HCT116 (cell line): ENCODE measurements around the gene RAP1GAP2. TPM values are rescaled to one million over a fixed set of nuclear protein-coding genes. Genes with fewer than 3 reads are reported as not detected.

ENCODE experiments used
- ATAC-seq: fragments of 200-7000 bp; cut with Tn5 transposase; 2 replicates; pipeline ENCODE4 v1.9.1; 2020; ENCODE audit warnings: mild to moderate bottlenecking, moderate library complexity
- BruUV-seq: library from RNA; stranded (reverse); fragments of 400-500 nt; replicated peaks from 2 replicates; lab custom pipeline; 2021; lab: Mats Ljungman, UMichigan
- CTCF ChIA-PET: fragments of 300-600 bp; sonication (Branson Sonifier 250); formaldehyde crosslinking; loops from one replicate; lab custom pipeline; 2021; ENCODE audit warnings: antibody characterized with exemption; lab: Charles Lee
- POLR2A ChIA-PET: fragments of 300-600, 350-600 bp; sonication (Branson Sonifier 250); formaldehyde crosslinking; loops from one replicate; lab custom pipeline; 2021; ENCODE audit warnings: antibody characterized with exemption; lab: Charles Lee
- RAD21 ChIA-PET, 2 experiments: fragments of 300-600 bp; sonication (Branson Sonifier 250); formaldehyde crosslinking; loops; one replicate each; lab custom pipeline; 2023; ENCODE audit warnings: low total read pairs in 2 of 2; ENCODE audit not compliant: uncharacterized antibody in 2 of 2, unreplicated experiment in 2 of 2, low non-redundant PET in 1 of 2; lab: Charles Lee
- DNase-seq: peaks from one replicate; pipeline ENCODE4 v3.0.0-alpha.2; 2010; ENCODE audit warnings: low read depth, low spot score
- H2AFZ ChIP-seq: fragments of 200-600 bp; shearing (Covaris generic), sonication (generic); 2 replicates; pipeline ENCODE4 v1.6.1; 2017; ENCODE audit warnings: low read depth, mixed run types, mixed read lengths, antibody characterized with exemption, low read length; ENCODE audit not compliant: poor library complexity, severe bottlenecking
- H3K27ac ChIP-seq: 2 replicates; pipeline ENCODE4 v1.5.1; 2012; ENCODE audit warnings: low read depth, low read length
- H3K27me3 ChIP-seq: fragments of 200-600 bp; sonication (generic); 2 replicates; pipeline ENCODE4 v1.6.1; 2016; ENCODE audit warnings: mixed run types, low read length, mixed read lengths; ENCODE audit not compliant: insufficient read depth
- H3K36me3 ChIP-seq, 2 experiments: fragments of 200-500 bp in 1 of 2; fragments of 200-600 bp in 1 of 2; sonication (Bioruptor generic) in 1 of 2; sonication (generic) in 1 of 2; 2 replicates each; pipeline versions ENCODE4 v1.5.1 to v1.6.1; 2014 to 2016; ENCODE audit warnings: low read length in 2 of 2, inconsistent platforms in 1 of 2, mixed read lengths in 1 of 2, mixed run types in 1 of 2; ENCODE audit not compliant: insufficient read depth in 2 of 2, control insufficient read depth in 1 of 2
- H3K4me1 ChIP-seq, 2 experiments: fragments of 200-600 bp in 1 of 2; sonication (generic) in 1 of 2; 2 replicates each; pipeline versions ENCODE4 v1.5.1 to v1.6.1; 2012 to 2017; ENCODE audit warnings: low read length in 2 of 2, inconsistent platforms in 1 of 2, mild to moderate bottlenecking in 1 of 2, mixed read lengths in 1 of 2, mixed run types in 1 of 2, moderate library complexity in 1 of 2; ENCODE audit not compliant: insufficient read depth in 2 of 2, control insufficient read depth in 1 of 2
- H3K4me2 ChIP-seq: fragments of 200-600 bp; sonication (generic); 2 replicates; pipeline ENCODE4 v1.6.1; 2017; ENCODE audit warnings: mixed run types, low read length, mixed read lengths
- H3K4me3 ChIP-seq, 2 experiments: fragments of 200-600 bp in 1 of 2; sonication (generic) in 1 of 2; replicated peaks in 1 of 2; 2 replicates each; pipeline ENCODE4 v1.5.1; 2011 to 2016; ENCODE audit warnings: low read length in 2 of 2, control low read depth in 1 of 2, low read depth in 1 of 2, mild to moderate bottlenecking in 1 of 2, mixed read lengths in 1 of 2, mixed run types in 1 of 2
- H3K79me2 ChIP-seq: fragments of 200-600 bp; sonication (generic); 2 replicates; pipeline ENCODE4 v1.6.1; 2017; ENCODE audit warnings: mild to moderate bottlenecking, mixed run types, low read length, moderate library complexity, mixed read lengths; ENCODE audit not compliant: insufficient read depth
- H3K9ac ChIP-seq: fragments of 200-600 bp; sonication (generic); 2 replicates; pipeline ENCODE4 v1.6.1; 2016; ENCODE audit warnings: low read length, mixed read lengths
- H3K9me2 ChIP-seq: fragments of 200-600 bp; sonication (generic), shearing (Covaris generic); 2 replicates; pipeline ENCODE4 v1.6.1; 2017; ENCODE audit warnings: mixed run types, mild to moderate bottlenecking, moderate library complexity; ENCODE audit not compliant: insufficient read depth
- H3K9me3 ChIP-seq, 2 experiments: fragments of 200-500 bp in 1 of 2; fragments of 200-600 bp in 1 of 2; sonication (Bioruptor generic) in 1 of 2; sonication (generic) in 1 of 2; 2 replicates each; pipeline ENCODE4 v1.6.1; 2014 to 2017; ENCODE audit warnings: low read length in 2 of 2, mixed read lengths in 2 of 2, inconsistent platforms in 1 of 2, low read depth in 1 of 2, mild to moderate bottlenecking in 1 of 2, mixed run types in 1 of 2, moderate library complexity in 1 of 2; ENCODE audit not compliant: control insufficient read depth in 1 of 2, insufficient read depth in 1 of 2
- H4K20me1 ChIP-seq: fragments of 200-600 bp; sonication (generic), shearing (Covaris generic); 2 replicates; pipeline ENCODE4 v1.6.1; 2017; ENCODE audit warnings: mixed run types, mild to moderate bottlenecking, moderate library complexity; ENCODE audit not compliant: insufficient read depth
- CBX3 ChIP-seq: IDR thresholded peaks from 2 replicates; pipeline ENCODE4 v1.6.1; 2012; ENCODE audit warnings: low read depth
- CEBPB ChIP-seq: IDR thresholded peaks from 2 replicates; pipeline ENCODE4 v1.6.1; 2012; ENCODE audit warnings: low read depth
- EGR1 ChIP-seq: IDR thresholded peaks from 2 replicates; pipeline ENCODE4 v1.6.1; 2012; ENCODE audit warnings: low read depth
- ELF1 ChIP-seq: IDR thresholded peaks from 2 replicates; pipeline ENCODE4 v1.6.1; 2012; ENCODE audit warnings: low read depth, borderline replicate concordance
- EZH2 ChIP-seq: fragments of 200-600 bp; sonication (generic); IDR thresholded peaks from 2 replicates; pipeline ENCODE4 v1.6.1; 2017; ENCODE audit warnings: antibody characterized with exemption, mixed run types
- EZH2phosphoT487 ChIP-seq: fragments of 200-600 bp; IDR thresholded peaks from 2 replicates; pipeline ENCODE4 v1.6.1; 2018; ENCODE audit warnings: antibody characterized with exemption, borderline replicate concordance
- FOSL1 ChIP-seq: IDR thresholded peaks from 2 replicates; pipeline ENCODE4 v1.6.1; 2012; ENCODE audit warnings: low read depth
- JUND ChIP-seq: IDR thresholded peaks from 2 replicates; pipeline ENCODE4 v1.6.1; 2012
- POLR2A ChIP-seq: IDR thresholded peaks from 2 replicates; pipeline ENCODE4 v1.7.0; 2011; ENCODE audit warnings: borderline replicate concordance; ENCODE audit not compliant: insufficient read depth, insufficient read length; ENCODE audit errors: extremely low read depth
- POLR2AphosphoS5 ChIP-seq: IDR thresholded peaks from 2 replicates; pipeline ENCODE4 v1.6.1; 2011; ENCODE audit warnings: mild to moderate bottlenecking, low read depth, low read length, moderate library complexity
- RAD21 ChIP-seq: IDR thresholded peaks from 2 replicates; pipeline ENCODE4 v1.6.1; 2012; ENCODE audit warnings: low read depth, mild to moderate bottlenecking
- SRF ChIP-seq: IDR thresholded peaks from 2 replicates; pipeline ENCODE4 v1.6.1; 2012; ENCODE audit warnings: low read depth
- TCF7L2 ChIP-seq: IDR thresholded peaks from 2 replicates; pipeline ENCODE4 v1.7.0; 2011; ENCODE audit warnings: borderline replicate concordance, inconsistent platforms; ENCODE audit not compliant: insufficient read depth, insufficient read length; ENCODE audit errors: extremely low read depth
- YY1 ChIP-seq: IDR thresholded peaks from 2 replicates; pipeline ENCODE4 v1.6.1; 2011; ENCODE audit warnings: low read length, low read depth, moderate library complexity, mild to moderate bottlenecking; ENCODE audit not compliant: insufficient replicate concordance; ENCODE audit errors: extremely low read depth
- ZFX ChIP-seq: fragments of 450-650 bp; IDR thresholded peaks from 2 replicates; pipeline ENCODE4 v1.6.1; 2017
- intact Hi-C: fragments of 100-400 bp; cut with micrococcal nuclease; formaldehyde crosslinking; loops from 2 replicates; pipeline ENCODE4 v1.10.0; 2022
- total RNA-seq: library from RNA; stranded (reverse); gene quantifications from one replicate; pipeline ENCODE4 v1.2.1, GENCODE V29; 2021; ENCODE audit not compliant: unreplicated experiment
- TF ChIP-seq, protein P1 (sequence below): IDR thresholded peaks from 2 replicates; pipeline ENCODE4 v1.6.1; 2012
- TF ChIP-seq, protein P2 (sequence below): IDR thresholded peaks from 2 replicates; pipeline ENCODE4 v1.6.1; 2011; ENCODE audit warnings: mild to moderate bottlenecking, low read length, moderate library complexity; ENCODE audit not compliant: insufficient replicate concordance; ENCODE audit errors: extremely low read depth
- TF ChIP-seq, protein P3 (sequence below), 3 experiments: fragments of 200-600 bp in 1 of 3; sonication (generic) in 1 of 3; IDR thresholded peaks in 2 of 3; conservative IDR thresholded peaks in 1 of 3; 2 replicates each; pipeline ENCODE4 v1.5.1; 2012 to 2017; ENCODE audit warnings: low read depth in 2 of 3, low read length in 2 of 3, antibody characterized with exemption in 1 of 3, borderline replicate concordance in 1 of 3, control low read depth in 1 of 3, mild to moderate bottlenecking in 1 of 3, mixed read lengths in 1 of 3, mixed run types in 1 of 3, moderate library complexity in 1 of 3; ENCODE audit not compliant: insufficient read depth in 1 of 3

RAP1GAP2 gene
- total RNA-seq, 1 experiment from 2014 or later: 54.6 TPM

DNA sequence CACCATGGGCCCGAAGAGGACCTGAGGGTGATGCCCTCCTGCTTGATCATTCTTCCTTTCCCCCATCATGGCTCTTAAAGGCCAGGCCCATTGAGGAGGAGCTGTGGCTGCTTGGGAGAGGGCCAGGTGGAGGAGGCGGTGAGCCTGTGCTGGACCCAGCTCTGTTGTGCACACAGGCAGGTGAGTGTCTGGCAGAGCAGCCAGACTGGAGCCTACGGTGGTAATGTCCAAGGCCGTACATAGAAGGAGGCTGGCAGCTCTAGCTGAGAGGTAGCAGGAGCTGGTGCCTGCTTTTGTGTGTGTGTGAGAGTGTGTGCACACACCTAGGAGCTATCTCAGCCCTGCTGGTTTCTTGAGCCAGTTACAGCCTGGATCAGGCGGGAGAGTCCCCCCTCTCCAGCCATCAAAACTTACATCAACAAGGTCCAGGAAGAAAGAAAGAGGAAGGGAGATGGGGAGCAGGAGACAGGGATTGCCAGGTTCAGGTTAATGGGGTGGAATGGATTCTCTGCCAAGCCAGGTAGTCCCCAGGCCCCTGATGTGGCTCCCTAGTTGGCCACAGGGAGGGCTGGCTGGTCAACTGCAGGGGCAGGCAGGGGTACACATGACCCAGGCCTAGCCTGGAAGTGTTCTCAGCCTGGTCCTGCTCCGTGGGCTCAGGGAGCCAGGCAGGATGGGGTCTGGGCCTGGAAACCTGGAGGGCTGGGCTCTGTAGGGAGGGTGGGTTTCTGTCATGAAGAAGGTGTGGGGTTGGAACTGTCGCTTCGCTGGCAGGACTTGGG is 107.1 kb downstream of the RAP1GAP2 start:
- intact Hi-C loops: no loop called here

More for the DNA sequence above, 107.1 kb downstream of the RAP1GAP2 start:
- no peaks in the 10 kb centered on the region for H3K79me2 ChIP-seq
- H3K36me3 ChIP-seq: no peaks in the 10 kb centered on the region
- H3K27ac ChIP-seq: no peak overlapping the region
- TF ChIP-seq, protein P1, sequence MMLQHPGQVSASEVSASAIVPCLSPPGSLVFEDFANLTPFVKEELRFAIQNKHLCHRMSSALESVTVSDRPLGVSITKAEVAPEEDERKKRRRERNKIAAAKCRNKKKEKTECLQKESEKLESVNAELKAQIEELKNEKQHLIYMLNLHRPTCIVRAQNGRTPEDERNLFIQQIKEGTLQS: no peak
- TF ChIP-seq EZH2phosphoT487 (no peak), YY1 (no peak), POLR2A (no peak), RAD21 (no peak), CEBPB (no peak), JUND (no peak), ELF1 (no peak), TCF7L2 (no peak), POLR2AphosphoS5 (no peak), ZFX (no peak), EZH2 (no peak), FOSL1 (no peak), CBX3 (no peak), SRF (no peak), EGR1 (no peak)
- TF ChIP-seq, protein P2, sequence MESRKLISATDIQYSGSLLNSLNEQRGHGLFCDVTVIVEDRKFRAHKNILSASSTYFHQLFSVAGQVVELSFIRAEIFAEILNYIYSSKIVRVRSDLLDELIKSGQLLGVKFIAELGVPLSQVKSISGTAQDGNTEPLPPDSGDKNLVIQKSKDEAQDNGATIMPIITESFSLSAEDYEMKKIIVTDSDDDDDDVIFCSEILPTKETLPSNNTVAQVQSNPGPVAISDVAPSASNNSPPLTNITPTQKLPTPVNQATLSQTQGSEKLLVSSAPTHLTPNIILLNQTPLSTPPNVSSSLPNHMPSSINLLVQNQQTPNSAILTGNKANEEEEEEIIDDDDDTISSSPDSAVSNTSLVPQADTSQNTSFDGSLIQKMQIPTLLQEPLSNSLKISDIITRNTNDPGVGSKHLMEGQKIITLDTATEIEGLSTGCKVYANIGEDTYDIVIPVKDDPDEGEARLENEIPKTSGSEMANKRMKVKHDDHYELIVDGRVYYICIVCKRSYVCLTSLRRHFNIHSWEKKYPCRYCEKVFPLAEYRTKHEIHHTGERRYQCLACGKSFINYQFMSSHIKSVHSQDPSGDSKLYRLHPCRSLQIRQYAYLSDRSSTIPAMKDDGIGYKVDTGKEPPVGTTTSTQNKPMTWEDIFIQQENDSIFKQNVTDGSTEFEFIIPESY: no peak
- TF ChIP-seq, protein P3, sequence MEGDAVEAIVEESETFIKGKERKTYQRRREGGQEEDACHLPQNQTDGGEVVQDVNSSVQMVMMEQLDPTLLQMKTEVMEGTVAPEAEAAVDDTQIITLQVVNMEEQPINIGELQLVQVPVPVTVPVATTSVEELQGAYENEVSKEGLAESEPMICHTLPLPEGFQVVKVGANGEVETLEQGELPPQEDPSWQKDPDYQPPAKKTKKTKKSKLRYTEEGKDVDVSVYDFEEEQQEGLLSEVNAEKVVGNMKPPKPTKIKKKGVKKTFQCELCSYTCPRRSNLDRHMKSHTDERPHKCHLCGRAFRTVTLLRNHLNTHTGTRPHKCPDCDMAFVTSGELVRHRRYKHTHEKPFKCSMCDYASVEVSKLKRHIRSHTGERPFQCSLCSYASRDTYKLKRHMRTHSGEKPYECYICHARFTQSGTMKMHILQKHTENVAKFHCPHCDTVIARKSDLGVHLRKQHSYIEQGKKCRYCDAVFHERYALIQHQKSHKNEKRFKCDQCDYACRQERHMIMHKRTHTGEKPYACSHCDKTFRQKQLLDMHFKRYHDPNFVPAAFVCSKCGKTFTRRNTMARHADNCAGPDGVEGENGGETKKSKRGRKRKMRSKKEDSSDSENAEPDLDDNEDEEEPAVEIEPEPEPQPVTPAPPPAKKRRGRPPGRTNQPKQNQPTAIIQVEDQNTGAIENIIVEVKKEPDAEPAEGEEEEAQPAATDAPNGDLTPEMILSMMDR (IDR thresholded peaks at IDR 0.05 in 2 of 3, conservative IDR thresholded peaks at IDR 0.05 in 1 of 3; ENCODE audit: borderline replicate concordance in 1 of 3, insufficient read depth in 1 of 3, low read depth in 2 of 3, low read length in 2 of 3): no peak
- no peaks in the 10 kb centered on the region for H3K27me3 ChIP-seq
- ATAC-seq (no peak), DNase-seq (no peak)
- ChIA-PET CTCF (no interaction called here), POLR2A (interaction anchor here (0.6 kb wide), 2 partner anchors 12 to 59 kb away, joined by 3 read pairs; no protein-coding TSS in a partner anchor), RAD21 (no interaction called here)
- peaks cover 5% of the 10 kb centered on the region in 2 experiments; a peak in 3 of 4 replicates for H3K4me1 ChIP-seq
- H3K4me2 ChIP-seq: no peak overlapping the region
- H3K9ac ChIP-seq: no peak overlapping the region
- no peaks in the 10 kb centered on the region for H4K20me1 ChIP-seq
- H3K9me3 ChIP-seq: no peaks in the 10 kb centered on the region
- no peaks in the 10 kb centered on the region for H3K9me2 ChIP-seq
- no peak overlapping the region for H3K4me3 ChIP-seq
- BruUV-seq: no TSS peak
- no peak overlapping the region for H2AFZ ChIP-seq
